Activated CD4-positive, alpha-beta T cell treated with anti-CD3 and anti-CD28 coated beads, Interleukin-2, amount 50 U/mL, for 48 hours (primary cell): ENCODE measurements around the gene PNLIPRP2.

ENCODE experiments used
- DNase-seq, 2 experiments: peaks; one replicate each; pipeline ENCODE4 v3.0.0-alpha.2; 2020

The PNLIPRP2 gene

GRCh38 chr10:116657863-116658551 is 37.3 kb downstream of the PNLIPRP2 start:
- DNase-seq, result no peak

DNA sequence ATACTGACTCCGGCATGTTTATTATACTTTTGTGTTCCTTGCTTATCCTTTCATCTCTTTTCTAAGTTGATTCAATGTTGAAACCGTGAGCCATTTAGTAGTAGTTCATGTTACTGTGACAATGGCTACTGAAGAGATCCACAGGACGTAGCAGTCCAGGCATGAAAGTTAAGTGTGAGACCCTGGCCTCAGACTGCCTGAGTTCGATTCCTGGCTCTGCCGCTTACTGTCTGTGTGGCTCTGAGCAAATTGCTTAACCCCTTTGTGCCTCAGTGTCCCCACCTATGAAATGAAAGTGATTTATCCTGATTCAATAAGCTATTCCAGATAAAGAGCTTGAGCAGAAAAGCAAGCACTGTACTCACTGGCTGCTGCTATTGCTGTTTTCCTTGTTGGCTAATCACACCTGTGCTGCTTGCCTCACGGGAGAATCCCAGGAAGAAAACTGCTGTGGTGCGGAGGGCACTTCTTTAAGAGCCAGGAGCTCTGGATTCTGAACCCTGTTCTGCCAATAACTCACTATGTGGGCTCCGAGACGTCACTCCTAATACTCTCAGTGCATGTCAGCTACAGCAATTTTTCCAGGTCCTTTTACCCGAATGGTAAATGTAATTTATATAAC is 38.4 kb downstream of the PNLIPRP2 start:
- DNase-seq, result no peak

DNA sequence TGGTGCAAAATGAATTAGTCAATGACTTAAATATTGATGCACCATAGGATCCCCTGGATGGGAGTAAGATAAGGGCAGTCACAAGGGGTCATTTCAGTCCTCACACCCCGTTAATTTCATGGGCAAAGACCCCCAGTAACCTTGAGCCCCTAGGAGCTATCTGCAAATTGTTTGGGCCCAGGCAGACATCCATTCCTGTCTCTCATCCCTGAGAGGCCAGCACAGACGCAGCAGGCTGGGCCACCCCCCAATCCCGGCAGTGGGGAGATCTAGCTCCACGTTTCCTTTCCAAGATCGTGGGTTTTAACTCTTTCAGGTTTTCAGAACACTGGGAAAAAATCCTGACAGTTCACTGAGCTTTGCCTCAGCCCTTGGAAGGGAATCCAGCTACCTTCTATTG is 40.1 kb downstream of the PNLIPRP2 start:
- DNase-seq, result no peak

- DNase-seq, result no peak
Observed at GRCh38 chr10:116663342-116663741, 42.6 kb downstream of the PNLIPRP2 start.

DNA sequence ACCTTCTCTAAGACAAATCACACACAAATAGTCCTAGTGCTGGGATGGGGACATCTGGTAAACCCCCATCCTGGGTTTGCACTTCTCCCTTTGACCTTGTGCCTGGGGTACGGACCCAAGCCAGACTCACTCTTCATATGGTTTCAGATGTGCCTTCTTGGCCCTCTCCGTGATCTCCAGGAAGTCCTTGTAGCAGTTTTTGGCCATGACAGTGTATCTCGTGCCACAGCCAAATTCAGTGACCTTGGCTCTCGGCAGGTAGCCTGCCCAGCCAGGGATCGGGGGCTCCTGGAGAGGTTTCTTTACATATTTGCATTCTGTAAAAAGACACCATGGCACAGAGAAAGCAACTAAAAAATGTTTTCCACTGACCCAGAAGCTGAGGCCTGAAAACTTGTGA is 43.9 kb downstream of the PNLIPRP2 start:
- DNase-seq, result no peak

DNA sequence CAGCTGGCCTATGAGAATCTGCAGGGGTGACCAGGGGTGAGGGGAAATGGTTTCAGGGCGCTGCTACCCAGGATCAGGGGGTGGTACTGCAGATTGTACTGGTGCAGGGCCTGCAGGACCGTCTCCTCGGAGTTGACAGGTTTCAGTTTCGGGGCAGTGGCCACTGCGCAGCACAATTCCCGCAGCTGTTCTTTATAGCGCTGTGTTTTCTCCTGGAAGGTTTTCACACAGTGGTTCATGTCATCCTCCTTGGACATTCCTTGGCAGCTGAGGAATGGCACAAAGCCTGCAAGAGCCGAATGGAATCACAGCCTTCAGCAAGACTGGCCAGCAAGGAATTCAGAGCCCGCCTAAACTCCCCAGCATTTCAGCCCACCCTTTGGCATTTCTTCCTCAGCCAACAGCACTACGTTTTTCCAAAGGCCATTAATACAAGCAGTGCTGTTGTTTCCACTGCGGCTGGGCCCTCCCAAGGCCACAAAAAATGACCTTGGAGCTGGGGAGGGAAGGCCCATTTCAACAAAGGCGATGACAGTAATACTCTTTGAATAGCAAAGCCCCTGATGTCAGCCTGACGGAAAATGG is 44.9 kb downstream of the PNLIPRP2 start:
- DNase-seq, result no peak

GRCh38 chr10:116667484-116667883 is 46.7 kb downstream of the PNLIPRP2 start:
- no peak for DNase-seq

DNA sequence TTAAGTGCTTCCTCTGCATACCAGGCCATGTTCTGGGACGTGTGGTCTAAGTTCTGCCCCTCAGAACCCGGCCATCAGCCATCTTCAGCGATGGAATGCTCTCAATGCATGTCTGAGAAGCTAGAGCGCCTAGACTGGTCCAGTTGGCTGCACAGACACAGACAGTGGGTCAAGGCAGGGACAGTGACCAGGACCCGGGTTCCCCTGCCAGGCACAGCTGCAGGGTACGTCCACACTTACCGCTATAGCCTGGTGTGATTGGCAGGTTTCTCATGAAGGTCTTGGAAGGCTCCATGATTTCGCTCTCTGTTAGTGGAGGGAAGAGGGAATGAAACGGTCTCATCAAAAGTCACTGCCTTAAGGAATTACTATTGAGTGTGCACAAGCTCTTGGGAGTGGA is 47.3 kb downstream of the PNLIPRP2 start:
- no peak for DNase-seq

- DNase-seq, result no peak
Observed at GRCh38 chr10:116668446-116668845, 47.7 kb downstream of the PNLIPRP2 start.

GRCh38 chr10:116669080-116669479 is 48.3 kb downstream of the PNLIPRP2 start:
- DNase-seq, result no peak

DNA sequence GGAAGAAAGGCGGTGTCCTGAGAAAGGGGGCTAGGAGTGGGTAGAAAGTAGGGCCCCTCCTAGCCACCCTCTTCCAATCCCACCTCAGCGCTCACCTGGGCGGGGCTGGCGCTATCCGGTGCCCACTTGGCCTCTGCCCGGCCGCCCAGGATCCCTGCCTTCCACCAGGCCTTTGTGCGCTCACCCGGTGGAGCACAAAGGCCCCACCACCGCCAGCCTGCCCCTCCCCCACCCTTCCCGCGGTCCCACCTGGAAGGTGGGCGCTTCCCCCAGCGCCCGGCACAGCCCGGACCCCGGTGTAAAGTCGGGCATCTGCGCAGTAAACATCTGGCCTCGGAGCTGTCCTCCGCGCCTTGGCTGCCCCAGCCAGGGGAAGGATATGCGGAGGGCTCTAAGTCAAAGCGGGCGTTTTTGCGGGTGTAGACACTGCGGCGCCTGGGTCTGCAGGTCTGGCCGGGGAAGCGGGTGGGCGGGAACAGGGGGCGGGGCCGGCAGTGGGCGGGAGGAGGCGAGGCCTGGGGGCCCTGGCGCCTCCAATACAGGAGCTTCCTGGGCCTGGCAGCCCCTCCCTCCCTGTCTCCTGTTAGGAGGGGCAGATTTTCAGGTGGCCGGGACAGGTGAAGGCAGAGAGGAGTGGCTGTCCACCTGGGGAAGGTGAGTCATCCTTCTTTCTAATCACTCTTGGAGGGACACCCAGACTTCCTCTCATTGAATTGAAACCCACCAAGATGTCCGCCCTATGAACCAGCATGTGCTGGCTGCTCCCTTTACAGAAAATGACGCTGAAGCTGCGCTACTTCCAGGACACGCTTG is 49.3 kb downstream of the PNLIPRP2 start:
- no peak for DNase-seq

GRCh38 chr10:116670706-116671105 is 50.0 kb downstream of the PNLIPRP2 start:
- DNase-seq, result no peak

DNA sequence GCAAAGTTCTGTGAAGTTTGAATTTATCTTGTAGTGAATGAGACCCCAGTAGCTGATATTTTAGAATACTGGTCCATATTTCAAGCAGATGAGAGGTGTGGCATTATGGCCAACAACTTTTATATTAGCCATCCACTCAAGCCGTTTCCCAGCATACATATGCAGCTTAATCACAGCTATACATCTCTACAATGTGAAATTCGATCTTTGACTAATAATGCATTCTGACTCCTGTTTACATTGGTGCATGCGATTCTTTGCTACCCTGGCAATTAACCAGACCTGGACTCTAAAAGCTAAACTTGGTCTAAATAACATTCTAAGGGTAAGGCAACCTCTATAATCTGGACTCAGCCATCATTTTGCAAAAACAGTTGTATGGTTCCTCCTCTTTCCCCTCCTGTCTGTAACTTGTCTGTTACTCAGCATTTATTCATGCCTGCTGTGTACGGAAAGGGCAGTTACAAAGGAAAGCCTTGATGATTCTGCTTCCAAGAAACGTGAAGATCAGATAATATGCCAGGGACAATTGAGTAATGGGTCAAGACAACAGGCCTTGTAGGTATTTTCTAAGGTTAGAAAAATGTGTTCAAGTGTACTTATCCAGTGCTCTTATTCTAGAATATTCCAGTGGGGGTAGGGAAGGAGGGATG is 50.6 kb downstream of the PNLIPRP2 start:
- DNase-seq, result no peak

DNA sequence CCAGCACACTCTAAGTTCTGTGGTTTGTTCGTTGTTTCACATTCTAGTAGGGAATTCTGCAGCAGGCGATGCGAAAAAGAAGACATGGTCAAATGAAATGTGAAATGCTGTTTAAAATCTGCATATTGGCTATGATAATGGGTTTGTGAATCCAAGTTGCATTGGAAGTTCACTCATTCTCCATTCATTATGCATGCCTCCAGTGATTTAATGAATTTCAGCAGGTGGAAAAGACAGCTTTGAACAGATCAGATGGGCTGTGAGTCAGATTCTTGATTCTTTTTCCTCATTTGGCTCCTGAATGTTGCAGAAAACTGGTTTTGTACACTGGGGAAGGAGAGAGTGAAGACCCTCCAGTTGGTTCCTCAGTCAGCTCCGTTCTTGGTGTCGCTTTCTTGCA is 52.1 kb downstream of the PNLIPRP2 start:
- DNase-seq, result no peak

- no peak for DNase-seq
Observed at GRCh38 chr10:116673866-116674265, 53.1 kb downstream of the PNLIPRP2 start.

- no peak for DNase-seq
Observed at GRCh38 chr10:116674901-116675423, 54.2 kb downstream of the PNLIPRP2 start.

GRCh38 chr10:116676118-116676517 is 55.4 kb downstream of the PNLIPRP2 start:
- no peak for DNase-seq

DNA sequence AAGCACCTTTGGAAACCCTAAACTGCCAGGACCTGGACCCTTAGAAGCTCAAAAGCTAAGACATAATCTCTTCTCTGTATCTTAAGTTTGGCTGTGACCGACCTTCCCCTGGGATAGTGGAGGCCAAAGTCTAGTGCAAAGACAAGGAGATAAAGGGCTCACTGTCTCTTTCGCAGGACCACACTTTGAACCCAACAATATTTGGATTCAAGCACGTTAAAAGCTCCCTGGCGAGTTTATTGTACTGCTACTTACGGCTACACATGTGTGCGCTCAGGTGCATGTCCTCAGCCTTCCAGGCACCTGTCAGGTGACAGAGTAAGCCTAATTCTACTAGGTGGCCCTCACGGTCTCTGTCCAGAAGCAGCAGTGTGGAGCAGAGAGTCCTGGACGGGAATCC is 55.9 kb downstream of the PNLIPRP2 start:
- DNase-seq, result no peak

- DNase-seq, result no peak
Observed at GRCh38 chr10:116679351-116679750, 58.6 kb downstream of the PNLIPRP2 start.

GRCh38 chr10:116683166-116683565 is 62.4 kb downstream of the PNLIPRP2 start:
- DNase-seq, result no peak

DNA sequence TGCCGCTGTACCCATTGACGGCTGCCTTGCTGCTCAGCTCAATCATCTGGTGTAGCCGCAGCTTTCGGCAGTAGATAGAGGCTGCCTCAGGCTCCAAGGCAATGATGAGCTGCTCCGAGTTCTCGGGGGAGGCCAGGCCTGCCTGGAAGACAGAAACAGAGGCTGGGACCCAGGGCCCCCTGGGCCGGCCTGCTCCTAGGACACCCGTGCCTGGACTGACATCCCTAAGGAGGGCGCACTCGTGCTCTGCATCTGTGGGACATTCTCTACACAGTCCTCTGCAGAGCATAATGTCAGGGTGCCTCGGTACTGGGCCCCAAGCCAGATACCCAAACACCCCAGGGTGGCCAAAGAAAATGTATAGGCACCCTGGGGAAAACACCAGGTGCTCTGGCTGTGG is 63.1 kb downstream of the PNLIPRP2 start:
- DNase-seq, result no peak

DNA sequence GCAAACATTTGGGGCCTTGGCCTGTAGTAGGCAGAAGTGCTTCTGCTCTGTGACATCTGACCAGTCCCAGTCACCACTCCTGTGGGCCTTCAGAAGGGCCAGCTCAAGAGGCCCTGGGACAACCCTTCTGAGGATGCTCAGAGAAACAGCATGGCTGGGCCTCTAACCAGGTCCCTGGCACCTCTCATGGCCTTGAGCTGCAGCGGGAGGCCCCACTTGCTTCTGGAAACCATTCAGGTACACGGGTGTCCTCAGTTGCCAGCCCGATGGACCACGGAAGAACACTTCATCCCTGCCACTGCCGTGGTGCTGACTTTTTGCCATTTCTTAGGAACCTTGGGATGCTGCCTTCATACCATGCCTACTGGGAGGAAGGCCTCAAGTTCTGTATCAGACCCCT is 64.0 kb downstream of the PNLIPRP2 start:
- DNase-seq, result no peak

- no peak for DNase-seq
Observed at GRCh38 chr10:116685807-116686206, 65.1 kb downstream of the PNLIPRP2 start.
